GM23338 (cell line): ENCODE results near the gene CHPF.

Source experiments
- EZH2 ChIP-seq: fragments of 200-600 bp; sonication (generic); IDR thresholded peaks from one replicate; pipeline ENCODE4 v1.8.0; 2017; ENCODE audit warnings: antibody characterized with exemption, mild to moderate bottlenecking, low read depth; ENCODE audit not compliant: unreplicated experiment
- EZH2phosphoT487 ChIP-seq: fragments of 200-600 bp; sonication (generic); IDR thresholded peaks from one replicate; pipeline ENCODE4 v1.8.1; 2018; ENCODE audit warnings: antibody characterized with exemption; ENCODE audit not compliant: unreplicated experiment
- JUNB ChIP-seq: IDR thresholded peaks from one replicate; pipeline ENCODE4 v1.6.1; 2016; ENCODE audit warnings: antibody characterized with exemption; ENCODE audit not compliant: unreplicated experiment
- POLR2AphosphoS5 ChIP-seq: IDR thresholded peaks from 2 replicates; pipeline ENCODE4 v1.6.1; 2016; ENCODE audit warnings: antibody characterized with exemption, low read depth
- REST ChIP-seq: IDR thresholded peaks from one replicate; pipeline ENCODE4 v1.6.1; 2018; ENCODE audit warnings: antibody characterized with exemption; ENCODE audit not compliant: unreplicated experiment
- ZNF114 ChIP-seq: fragments of 250-450 bp; sonication (Bioruptor Pico); IDR thresholded peaks from 2 replicates; pipeline ENCODE4 v1.5.0; 2020; ENCODE audit warnings: mild to moderate bottlenecking, moderate library complexity
- TF ChIP-seq, protein P1 (sequence below), 2 experiments: fragments of 200-600 bp in 1 of 2; sonication (generic) in 1 of 2; conservative IDR thresholded peaks; 2 replicates each; pipeline versions ENCODE4 v1.5.1 to v1.6.1; 2016 to 2017; ENCODE audit warnings: antibody characterized with exemption in 2 of 2, low read depth in 2 of 2, mild to moderate bottlenecking in 2 of 2, moderate library complexity in 1 of 2

DNA sequence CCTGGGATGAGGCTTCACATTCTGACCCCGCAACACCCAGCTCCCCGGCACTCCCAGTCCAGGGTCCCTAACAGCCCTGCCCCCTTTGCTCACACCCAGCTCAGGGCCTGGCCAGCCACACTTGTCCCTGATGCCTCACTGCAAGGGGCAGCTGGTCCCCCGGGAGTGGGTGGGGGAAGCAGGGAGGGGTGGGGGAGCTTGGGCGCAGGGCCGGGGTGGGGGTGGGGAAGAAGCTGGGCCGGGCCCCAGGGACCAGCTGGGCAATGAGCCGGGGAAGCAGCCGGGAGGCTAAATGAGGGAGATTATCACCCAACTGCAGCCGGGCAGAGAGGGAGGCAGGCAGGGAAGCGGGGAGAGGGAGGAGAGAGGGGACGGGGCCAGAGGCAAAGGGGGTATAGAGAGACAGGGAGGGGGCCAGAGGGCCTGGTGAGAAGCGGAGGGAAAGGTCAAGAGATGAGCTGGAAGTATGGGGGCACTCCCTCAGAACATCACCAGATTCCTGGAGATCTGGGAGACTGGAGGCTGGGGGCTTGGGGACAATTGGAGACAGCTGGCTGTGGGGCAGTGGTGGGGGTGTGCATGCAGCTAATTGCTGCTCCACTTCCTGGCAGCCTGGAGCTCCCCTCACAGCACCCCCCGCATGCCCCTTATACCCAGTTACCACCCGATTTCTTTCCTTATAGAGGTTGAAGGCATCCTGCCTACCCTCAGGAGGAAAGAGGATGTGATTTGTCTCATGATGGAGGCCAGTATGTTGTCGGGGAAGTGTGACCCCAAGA, 31.9 kb downstream of the CHPF start:
- TF ChIP-seq, protein P1, sequence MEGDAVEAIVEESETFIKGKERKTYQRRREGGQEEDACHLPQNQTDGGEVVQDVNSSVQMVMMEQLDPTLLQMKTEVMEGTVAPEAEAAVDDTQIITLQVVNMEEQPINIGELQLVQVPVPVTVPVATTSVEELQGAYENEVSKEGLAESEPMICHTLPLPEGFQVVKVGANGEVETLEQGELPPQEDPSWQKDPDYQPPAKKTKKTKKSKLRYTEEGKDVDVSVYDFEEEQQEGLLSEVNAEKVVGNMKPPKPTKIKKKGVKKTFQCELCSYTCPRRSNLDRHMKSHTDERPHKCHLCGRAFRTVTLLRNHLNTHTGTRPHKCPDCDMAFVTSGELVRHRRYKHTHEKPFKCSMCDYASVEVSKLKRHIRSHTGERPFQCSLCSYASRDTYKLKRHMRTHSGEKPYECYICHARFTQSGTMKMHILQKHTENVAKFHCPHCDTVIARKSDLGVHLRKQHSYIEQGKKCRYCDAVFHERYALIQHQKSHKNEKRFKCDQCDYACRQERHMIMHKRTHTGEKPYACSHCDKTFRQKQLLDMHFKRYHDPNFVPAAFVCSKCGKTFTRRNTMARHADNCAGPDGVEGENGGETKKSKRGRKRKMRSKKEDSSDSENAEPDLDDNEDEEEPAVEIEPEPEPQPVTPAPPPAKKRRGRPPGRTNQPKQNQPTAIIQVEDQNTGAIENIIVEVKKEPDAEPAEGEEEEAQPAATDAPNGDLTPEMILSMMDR (conservative IDR thresholded peaks at IDR 0.05; ENCODE audit: low read depth in 2 of 2): no peak
- TF ChIP-seq JUNB: no peak
- no peak for TF ChIP-seq REST
- no peak for TF ChIP-seq POLR2AphosphoS5
- no peak for TF ChIP-seq EZH2
- TF ChIP-seq EZH2phosphoT487: no peak
- no peak for TF ChIP-seq ZNF114 (CRISPR knock-in tag)
